ENCODE data around the gene RPE.

Gene RPE

DNA sequence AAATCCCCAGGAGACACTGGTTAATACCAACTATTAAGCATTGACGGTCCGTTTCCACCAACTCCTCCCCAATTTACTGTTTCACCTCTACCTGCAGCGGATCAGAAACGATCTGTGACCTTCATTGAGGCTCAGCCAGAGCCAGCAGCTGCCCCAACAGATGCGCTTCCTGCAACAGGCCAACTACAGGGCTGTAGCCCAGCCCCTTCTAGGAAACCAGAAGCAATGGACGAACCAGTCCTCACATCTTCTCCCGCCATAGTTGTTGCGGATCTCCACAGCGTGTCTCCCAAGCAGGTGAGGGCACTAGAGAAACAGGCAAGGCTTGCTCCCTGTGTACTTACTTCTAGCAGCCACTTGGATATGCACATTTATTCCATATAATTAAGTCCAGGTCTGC lies 8.5 kb upstream of the RPE start:
- Histone ChIP-seq H3K9me3 (ENCODE audit: low read length) (no peaks in the 10 kb centered on the region), H3K79me2 (ENCODE audit: insufficient read depth, low read length) (no peaks in the 10 kb centered on the region), H3K4me2 (ENCODE audit: low read length) (no peak overlapping the region), H3K4me3 (ENCODE audit: low read depth, low read length, poor library complexity, severe bottlenecking) (no peak overlapping the region), H3K9ac (ENCODE audit: low read length) (no peak overlapping the region), H3F3A (ENCODE audit: insufficient read depth, low read length) (no peaks in the 10 kb centered on the region), H3K27me3 (ENCODE audit: insufficient read depth, low read length) (no peaks in the 10 kb centered on the region), H3K27ac (ENCODE audit: low read depth, low read length, poor library complexity, severe bottlenecking) (no peak overlapping the region), H3K9me2 (ENCODE audit: low read depth, low read length) (no peaks in the 10 kb centered on the region), H3K4me1 (ENCODE audit: insufficient read depth, low read length, severe bottlenecking) (no peaks in the 10 kb centered on the region), H2AFZ (ENCODE audit: low read length) (no peak overlapping the region), H4K20me1 (ENCODE audit: insufficient read depth, low read length) (no peaks in the 10 kb centered on the region), H3K36me3 (ENCODE audit: insufficient read depth, low read length) (no peaks in the 10 kb centered on the region)
- TF ChIP-seq, protein P1, sequence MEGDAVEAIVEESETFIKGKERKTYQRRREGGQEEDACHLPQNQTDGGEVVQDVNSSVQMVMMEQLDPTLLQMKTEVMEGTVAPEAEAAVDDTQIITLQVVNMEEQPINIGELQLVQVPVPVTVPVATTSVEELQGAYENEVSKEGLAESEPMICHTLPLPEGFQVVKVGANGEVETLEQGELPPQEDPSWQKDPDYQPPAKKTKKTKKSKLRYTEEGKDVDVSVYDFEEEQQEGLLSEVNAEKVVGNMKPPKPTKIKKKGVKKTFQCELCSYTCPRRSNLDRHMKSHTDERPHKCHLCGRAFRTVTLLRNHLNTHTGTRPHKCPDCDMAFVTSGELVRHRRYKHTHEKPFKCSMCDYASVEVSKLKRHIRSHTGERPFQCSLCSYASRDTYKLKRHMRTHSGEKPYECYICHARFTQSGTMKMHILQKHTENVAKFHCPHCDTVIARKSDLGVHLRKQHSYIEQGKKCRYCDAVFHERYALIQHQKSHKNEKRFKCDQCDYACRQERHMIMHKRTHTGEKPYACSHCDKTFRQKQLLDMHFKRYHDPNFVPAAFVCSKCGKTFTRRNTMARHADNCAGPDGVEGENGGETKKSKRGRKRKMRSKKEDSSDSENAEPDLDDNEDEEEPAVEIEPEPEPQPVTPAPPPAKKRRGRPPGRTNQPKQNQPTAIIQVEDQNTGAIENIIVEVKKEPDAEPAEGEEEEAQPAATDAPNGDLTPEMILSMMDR (IDR thresholded peaks at IDR 0.05; ENCODE audit: low read length), result no peak
- TF ChIP-seq EZH2 (IDR thresholded peaks at IDR 0.05; ENCODE audit: borderline replicate concordance, low read length), result no peak

DNA sequence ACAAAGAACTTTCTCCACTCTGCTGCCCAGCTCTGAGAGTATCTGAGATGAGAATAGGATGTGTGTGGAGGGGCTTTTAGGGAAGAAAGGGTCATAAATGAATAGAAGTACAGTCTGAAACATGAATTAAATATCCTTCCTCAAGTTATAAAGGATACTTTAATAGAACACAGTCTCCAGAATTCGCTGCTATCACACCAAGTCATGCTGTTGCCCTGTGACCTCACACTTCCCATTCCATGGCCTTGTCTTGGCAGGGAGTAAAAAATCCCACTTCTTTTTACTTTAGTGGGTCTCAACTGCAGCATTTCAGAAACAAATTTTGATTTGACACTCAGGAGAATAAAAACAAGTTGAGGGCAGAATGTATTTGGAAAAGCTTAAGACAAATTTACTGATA lies 3.8 kb upstream of the RPE start:
- Histone ChIP-seq H3K9ac (ENCODE audit: low read length) (no peak overlapping the region), H3K79me2 (ENCODE audit: insufficient read depth, low read length) (peaks cover 12% of the 10 kb centered on the region), H3F3A (ENCODE audit: insufficient read depth, low read length) (no peaks in the 10 kb centered on the region), H3K36me3 (ENCODE audit: insufficient read depth, low read length) (no peaks in the 10 kb centered on the region; the same call in 1 of the 2 replicates), H2AFZ (ENCODE audit: low read length) (no peak overlapping the region), H3K9me3 (ENCODE audit: low read length) (no peaks in the 10 kb centered on the region), H3K9me2 (ENCODE audit: low read depth, low read length) (no peaks in the 10 kb centered on the region), H3K27me3 (ENCODE audit: insufficient read depth, low read length) (no peaks in the 10 kb centered on the region), H4K20me1 (ENCODE audit: insufficient read depth, low read length) (no peaks in the 10 kb centered on the region), H3K4me2 (ENCODE audit: low read length) (no peak overlapping the region), H3K27ac (ENCODE audit: low read depth, low read length, poor library complexity, severe bottlenecking) (no peak overlapping the region), H3K4me3 (ENCODE audit: low read depth, low read length, poor library complexity, severe bottlenecking) (no peak overlapping the region), H3K4me1 (ENCODE audit: insufficient read depth, low read length, severe bottlenecking) (peaks cover 12% of the 10 kb centered on the region)
- TF ChIP-seq EZH2 (IDR thresholded peaks at IDR 0.05; ENCODE audit: borderline replicate concordance, low read length), result no peak
- TF ChIP-seq, protein P1 (IDR thresholded peaks at IDR 0.05; ENCODE audit: low read length), result no peak

DNA sequence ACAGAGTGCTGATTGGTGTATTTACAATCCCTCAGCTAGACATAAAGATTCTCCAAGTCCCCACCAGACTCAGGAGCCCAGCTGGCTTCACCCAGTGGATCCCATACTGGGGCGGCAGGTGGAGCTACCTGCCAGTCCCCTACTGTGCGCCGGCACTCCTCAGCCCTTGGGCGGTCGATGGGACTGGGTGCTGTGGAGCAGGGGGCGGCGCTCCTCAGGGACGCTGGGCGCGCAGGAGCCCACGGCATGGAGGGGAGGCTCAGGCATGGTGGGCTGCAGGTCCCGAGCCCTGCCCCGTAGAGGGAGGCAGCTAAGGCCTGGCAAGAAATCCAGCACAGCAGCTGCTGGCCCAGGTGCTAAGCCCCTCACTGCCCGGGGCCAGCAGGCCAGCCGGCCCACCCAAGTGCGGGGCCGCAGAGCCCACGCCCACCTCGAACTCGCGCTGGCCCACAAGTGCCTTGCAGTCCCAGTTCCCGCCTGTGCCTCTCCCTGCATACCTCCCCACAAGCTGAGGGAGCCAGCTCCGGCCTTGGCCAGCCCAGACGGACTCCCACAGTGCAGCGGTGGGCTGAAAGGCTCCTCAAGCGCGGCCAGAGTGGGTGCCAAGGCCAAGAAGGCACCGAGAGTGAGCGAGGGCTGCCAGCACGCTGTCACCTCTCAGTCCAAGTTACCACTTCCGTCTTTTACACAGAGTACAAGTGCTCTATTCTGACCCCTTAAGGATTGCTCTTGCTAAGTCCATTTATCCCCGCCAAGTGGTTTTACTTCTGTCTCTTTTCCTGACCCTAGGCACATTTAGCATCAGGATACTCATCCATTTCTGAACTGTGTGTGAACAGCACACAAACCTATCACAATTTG lies 1.7 kb upstream of the RPE start:
- Histone ChIP-seq H3K9ac (ENCODE audit: low read length) (no peak overlapping the region), H3F3A (ENCODE audit: insufficient read depth, low read length) (no peaks in the 10 kb centered on the region), H3K4me2 (ENCODE audit: low read length) (no peak overlapping the region), H4K20me1 (ENCODE audit: insufficient read depth, low read length) (no peaks in the 10 kb centered on the region), H3K9me3 (ENCODE audit: low read length) (no peaks in the 10 kb centered on the region), H3K36me3 (ENCODE audit: insufficient read depth, low read length) (peaks cover 13% of the 10 kb centered on the region; the same call in 1 of the 2 replicates), H3K9me2 (ENCODE audit: low read depth, low read length) (no peaks in the 10 kb centered on the region), H3K4me1 (ENCODE audit: insufficient read depth, low read length, severe bottlenecking) (peaks cover 33% of the 10 kb centered on the region), H3K4me3 (ENCODE audit: low read depth, low read length, poor library complexity, severe bottlenecking) (no peak overlapping the region), H3K79me2 (ENCODE audit: insufficient read depth, low read length) (peaks cover 33% of the 10 kb centered on the region), H2AFZ (ENCODE audit: low read length) (no peak overlapping the region), H3K27ac (ENCODE audit: low read depth, low read length, poor library complexity, severe bottlenecking) (no peak overlapping the region), H3K27me3 (ENCODE audit: insufficient read depth, low read length) (no peaks in the 10 kb centered on the region)
- TF ChIP-seq, protein P1 (IDR thresholded peaks at IDR 0.05; ENCODE audit: low read length), result no peak
- TF ChIP-seq EZH2 (IDR thresholded peaks at IDR 0.05; ENCODE audit: borderline replicate concordance, low read length), result no peak

Measured in OCI-LY1 (cell line).